UCSD-AML1 (cell line): ENCODE measurements around the gene CCR5.

Experiments
- DNase-seq: peaks from one replicate; lab custom pipeline; 2025; ENCODE audit not compliant: unreplicated experiment; lab: John Stamatoyannopoulos, UW

CCR5 gene

GRCh38 chr3:46406788-46407611, 36.3 kb downstream of the CCR5 start, which contains the start of the genes CCR5AS and CCRL2:
Gene CCR5AS (minus strand): TSS chr3:46407066.
Gene CCRL2 (plus strand): TSS chr3:46407259. CDS start chr3:46408080, 821 bp downstream.
- DNase-seq: peak; percentile 82

- no peak for DNase-seq
Measured at GRCh38 chr3:46407970-46408369, 37.2 kb downstream of the CCR5 start.

- DNase-seq: no peak
Measured at GRCh38 chr3:46408853-46409252, 38.1 kb downstream of the CCR5 start.

- DNase-seq: no peak
Measured at GRCh38 chr3:46409739-46410489, 39.2 kb downstream of the CCR5 start.

GRCh38 chr3:46410669-46411068, 39.9 kb downstream of the CCR5 start:
- no peak for DNase-seq

GRCh38 chr3:46411271-46411670, 40.5 kb downstream of the CCR5 start:
- no peak for DNase-seq

- no peak for DNase-seq
Measured at GRCh38 chr3:46412786-46413298, 42.1 kb downstream of the CCR5 start.

- DNase-seq: peak; percentile 51
Measured at GRCh38 chr3:46413951-46414350, 43.2 kb downstream of the CCR5 start.

- no peak for DNase-seq
Measured at GRCh38 chr3:46414739-46415138, 44.0 kb downstream of the CCR5 start.

GRCh38 chr3:46416125-46416810, 45.5 kb downstream of the CCR5 start:
- no peak for DNase-seq

- no peak for DNase-seq
Measured at GRCh38 chr3:46416811-46417510, 46.2 kb downstream of the CCR5 start.

- no peak for DNase-seq
Measured at GRCh38 chr3:46417841-46418611, 47.3 kb downstream of the CCR5 start.

- no peak for DNase-seq
Measured at GRCh38 chr3:46419816-46420215, 49.1 kb downstream of the CCR5 start.

GRCh38 chr3:46420931-46421330, 50.2 kb downstream of the CCR5 start:
- no peak for DNase-seq

- DNase-seq: no peak
Measured at GRCh38 chr3:46422617-46423016, 51.9 kb downstream of the CCR5 start.

GRCh38 chr3:46423588-46423987, 52.8 kb downstream of the CCR5 start:
- DNase-seq: no peak
